Measurements from ENCODE around the gene GRIFIN.

Gene GRIFIN

DNA sequence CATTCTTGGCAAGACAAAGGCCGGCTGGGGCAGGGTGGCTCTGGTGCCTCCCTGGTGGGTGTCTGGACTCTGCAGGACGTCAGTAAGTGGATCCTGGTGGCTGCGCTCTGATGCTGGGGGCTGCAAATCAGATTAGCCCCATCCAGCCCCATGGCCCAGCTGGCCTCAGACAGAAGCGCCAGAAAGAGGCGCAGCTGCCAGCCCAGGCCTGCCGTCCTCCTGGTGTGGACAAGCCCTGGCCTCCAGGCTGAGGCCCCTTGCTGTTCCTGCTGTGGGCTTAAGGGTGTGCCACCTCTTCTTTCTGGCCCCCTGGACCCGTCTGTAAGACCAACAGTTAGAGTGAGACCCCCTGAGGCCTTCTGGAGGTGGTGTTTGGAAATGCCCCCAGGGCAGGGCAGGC is 37.5 kb upstream of the GRIFIN start:
- in situ Hi-C loops (cut with HindIII; ENCODE audit: low sequenced_read_pairs), result no loop called here

GRCh38 chr7:2512713-2513112 is 36.5 kb upstream of the GRIFIN start:
- in situ Hi-C loops (cut with HindIII; ENCODE audit: low sequenced_read_pairs), result no loop called here

GRCh38 chr7:2512179-2512661 is 36.0 kb upstream of the GRIFIN start:
- in situ Hi-C loops (cut with HindIII; ENCODE audit: low sequenced_read_pairs), result no loop called here

DNA sequence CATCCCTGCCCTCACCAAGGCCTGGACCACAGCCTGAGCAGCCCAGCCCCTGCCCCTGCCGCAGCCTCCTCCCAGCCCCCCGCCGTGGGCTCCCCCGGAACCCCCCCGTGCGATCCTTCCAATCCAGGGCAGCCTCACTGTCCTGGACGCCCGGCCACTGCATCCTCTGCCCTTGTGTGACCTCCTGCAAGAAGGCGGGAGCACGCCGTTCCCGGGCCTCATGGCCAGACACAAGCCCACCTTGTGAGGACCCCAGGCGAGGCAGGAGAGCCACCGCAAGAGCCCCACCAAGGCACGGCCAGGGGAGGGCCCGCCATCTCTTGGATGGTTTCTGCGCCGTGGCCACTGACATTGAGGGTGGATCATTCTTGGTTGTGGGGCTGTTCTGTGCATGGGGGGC is 35.6 kb upstream of the GRIFIN start:
- in situ Hi-C loops (cut with HindIII; ENCODE audit: low sequenced_read_pairs), result no loop called here

- in situ Hi-C loops (cut with HindIII; ENCODE audit: low sequenced_read_pairs), result no loop called here
These were observed 34.9 kb upstream of the GRIFIN start for GRCh38 chr7:2510909-2511768.

DNA sequence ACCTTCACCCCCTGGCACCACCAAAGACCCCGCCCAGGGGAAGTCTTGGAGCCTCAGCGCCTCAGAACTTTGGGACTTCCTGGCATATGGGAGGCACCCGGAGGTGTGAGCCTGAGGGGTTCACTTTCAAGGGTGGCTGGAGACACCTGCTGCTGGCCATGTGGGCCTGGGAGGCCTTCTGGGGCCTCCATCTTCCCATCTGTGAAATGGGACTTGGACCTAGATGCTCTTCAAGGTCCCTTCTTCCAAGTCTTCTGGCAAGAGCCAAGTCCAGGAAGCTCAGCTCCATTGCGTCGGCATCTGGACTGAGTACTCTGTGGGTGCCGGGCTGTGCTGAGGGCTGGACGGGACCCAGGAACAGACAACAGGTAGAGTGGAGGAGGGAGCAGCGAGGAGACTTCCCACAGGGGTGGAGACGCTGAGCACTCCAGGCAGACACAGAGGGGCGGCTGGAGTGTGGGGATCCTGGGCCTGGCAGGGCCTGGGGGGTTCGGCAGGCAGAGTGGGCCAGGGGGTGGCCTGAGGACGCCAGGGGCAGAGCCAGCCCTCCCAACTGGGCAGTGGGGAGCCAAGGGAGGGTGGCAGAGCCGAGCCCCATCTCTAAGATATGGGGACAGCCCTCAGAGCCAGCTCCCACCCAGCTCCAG is 34.1 kb upstream of the GRIFIN start:
- in situ Hi-C loops (cut with HindIII; ENCODE audit: low sequenced_read_pairs), result no loop called here

DNA sequence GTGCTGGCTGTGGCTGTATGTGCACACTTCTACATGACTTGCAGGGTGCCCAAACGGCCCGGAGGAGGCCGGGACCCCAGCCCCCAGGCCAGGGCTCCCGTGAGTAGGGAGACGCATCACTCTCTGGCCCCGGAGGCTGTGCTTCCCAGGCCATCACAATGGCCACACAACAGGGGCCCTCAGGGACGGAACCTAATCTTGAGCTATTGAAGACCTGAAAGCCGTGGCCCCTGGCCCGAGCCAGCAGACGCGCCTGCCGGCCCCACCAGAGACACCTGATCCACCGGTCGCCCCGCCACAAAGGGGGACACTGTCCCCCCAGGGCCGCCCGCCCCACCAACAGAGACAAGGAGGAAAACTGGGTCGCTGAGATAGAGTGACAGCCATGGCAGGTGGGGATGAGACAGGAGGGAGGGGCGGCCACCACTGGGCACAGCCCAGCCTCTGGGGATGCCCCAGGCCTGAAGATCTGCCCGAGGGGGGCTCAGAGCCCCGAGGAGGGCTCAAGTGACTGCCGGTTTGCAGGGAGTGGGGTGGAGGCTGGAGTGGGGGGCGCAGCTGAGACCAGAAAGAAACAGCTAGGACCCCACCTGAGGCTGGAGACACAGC is 33.2 kb upstream of the GRIFIN start:
- in situ Hi-C loops (cut with HindIII; ENCODE audit: low sequenced_read_pairs), result no loop called here

DNA sequence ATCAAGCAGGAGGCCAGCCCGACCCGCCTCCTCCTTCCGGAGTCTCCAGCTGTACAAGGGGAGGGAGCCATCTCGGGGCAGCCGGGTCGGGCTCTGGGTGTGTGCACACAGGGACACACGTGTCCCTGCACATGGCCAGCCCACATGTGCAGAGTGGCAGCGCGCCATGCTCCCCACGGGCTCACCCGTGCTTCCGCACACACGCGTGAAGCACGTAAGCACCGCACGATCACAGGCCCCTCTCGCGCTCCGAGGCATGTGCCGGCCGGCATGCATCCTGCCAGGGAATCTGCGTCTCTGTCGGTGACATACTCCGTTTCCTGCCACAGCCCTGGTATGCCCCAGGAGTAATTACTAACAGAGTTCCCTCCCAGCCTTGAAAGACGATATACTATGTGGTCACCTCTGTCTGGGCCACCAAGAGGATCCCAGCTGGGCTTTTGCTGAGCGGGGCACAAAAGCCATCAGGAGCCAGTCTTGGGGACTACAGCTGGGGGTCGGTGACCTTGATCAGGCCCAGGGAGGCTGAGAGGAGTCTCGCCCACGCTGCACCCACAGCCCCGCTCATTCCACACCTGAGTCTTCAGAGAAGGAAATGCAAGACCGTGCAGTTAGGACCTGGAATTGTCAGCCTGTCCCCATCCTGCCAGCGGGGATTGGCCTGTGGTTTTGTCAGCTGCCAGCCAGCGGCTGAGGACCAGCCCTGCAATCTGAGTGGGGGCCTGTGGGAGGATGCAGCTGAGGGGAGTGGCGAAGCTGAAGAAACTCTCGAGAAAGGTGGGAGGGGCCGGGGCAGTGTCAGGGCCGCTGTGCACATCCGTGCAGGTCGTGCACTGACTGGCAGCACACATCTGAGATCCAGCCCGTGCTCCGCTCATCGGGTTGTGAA is 32.4 kb upstream of the GRIFIN start:
- in situ Hi-C loops (cut with HindIII; ENCODE audit: low sequenced_read_pairs), result no loop called here

- in situ Hi-C loops (cut with HindIII; ENCODE audit: low sequenced_read_pairs), result no loop called here
These were observed 31.7 kb upstream of the GRIFIN start for GRCh38 chr7:2507917-2508306.

DNA sequence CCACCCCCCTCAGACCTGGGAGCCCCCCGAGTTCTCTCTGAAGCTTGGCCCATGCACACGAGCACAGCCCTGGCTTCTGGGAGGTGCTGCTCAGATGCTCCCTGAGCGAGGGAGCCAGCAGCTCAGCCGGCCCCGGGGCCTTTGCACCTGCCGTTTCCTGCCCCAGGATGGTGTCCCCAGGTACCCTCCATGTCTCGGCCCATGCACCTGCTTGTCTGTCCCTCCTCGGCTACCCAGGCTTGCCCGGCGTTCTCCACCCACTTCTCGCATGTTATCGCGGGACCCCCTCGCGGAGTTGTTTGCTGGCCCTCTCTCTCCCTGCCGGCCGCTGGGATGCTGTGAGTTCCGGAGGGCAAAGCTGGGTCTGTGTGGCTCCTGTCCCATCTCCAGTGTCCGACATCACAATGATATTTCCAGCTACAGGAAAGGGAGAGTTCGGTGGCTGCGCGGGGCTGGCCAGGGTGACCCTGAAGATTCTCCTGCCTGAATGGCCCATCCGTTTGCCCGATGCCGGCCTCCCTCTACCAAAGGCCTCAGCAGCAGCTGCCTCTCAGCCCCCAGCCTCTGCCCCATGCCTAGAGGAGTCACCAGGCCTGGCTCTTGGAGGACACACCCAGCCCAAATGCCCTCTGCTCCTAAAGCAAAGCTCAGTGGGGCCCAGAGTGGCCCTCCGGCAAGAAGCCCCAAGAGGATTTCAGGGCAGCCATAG is 31.2 kb upstream of the GRIFIN start:
- in situ Hi-C loops (cut with HindIII; ENCODE audit: low sequenced_read_pairs), result no loop called here

DNA sequence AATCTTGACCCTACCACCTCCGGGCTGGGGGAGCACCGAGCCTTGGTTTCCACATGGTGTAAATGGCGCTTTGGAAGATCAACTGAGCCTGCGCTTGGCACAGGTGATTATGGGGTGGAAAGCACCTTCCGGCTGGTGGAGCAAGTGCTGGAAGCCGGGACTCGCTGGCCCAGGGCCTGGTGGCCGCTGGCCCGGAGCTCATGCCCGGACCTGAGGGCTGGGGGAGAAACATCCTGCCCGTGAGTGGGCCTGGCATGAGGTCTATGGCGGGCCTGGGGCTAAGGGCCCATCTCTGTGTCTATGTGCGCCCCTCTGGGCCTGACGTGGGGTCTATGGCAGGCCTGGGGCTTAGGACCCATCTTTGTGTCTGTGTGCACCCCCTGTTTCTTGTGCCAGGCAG is 29.2 kb upstream of the GRIFIN start:
- in situ Hi-C loops (cut with HindIII; ENCODE audit: low sequenced_read_pairs), result no loop called here

DNA sequence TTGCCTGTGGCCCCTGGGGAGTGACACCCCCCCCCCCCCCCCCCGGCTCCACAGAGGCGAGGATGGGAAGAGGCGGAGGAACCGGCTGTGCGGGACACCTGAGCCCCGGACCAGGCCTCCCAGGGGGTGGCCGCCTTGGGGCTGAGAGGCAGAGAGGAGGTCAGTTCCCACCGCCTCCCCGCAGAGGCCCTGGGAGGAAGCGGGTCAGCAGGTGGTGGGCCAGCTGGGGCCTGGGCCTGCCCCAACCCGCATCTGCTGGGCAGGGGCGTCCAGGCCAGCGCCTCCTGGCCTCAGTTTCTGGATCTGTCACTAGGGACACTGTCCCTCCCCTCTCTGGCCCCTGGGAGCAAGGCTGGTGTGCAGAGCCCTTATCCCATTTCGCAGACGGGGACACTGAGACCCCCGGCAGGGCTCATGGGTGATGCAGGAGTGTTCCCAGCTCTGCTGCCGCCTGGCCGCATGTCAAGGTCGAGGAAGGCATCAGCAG is 28.7 kb upstream of the GRIFIN start:
- in situ Hi-C loops (cut with HindIII; ENCODE audit: low sequenced_read_pairs), result no loop called here

- in situ Hi-C loops (cut with HindIII; ENCODE audit: low sequenced_read_pairs), result no loop called here
These were observed 28.1 kb upstream of the GRIFIN start for GRCh38 chr7:2504128-2504888.

- in situ Hi-C loops (cut with HindIII; ENCODE audit: low sequenced_read_pairs), result no loop called here
These were observed 27.1 kb upstream of the GRIFIN start for GRCh38 chr7:2503056-2503941.

GRCh38 chr7:2502647-2502966 is 26.4 kb upstream of the GRIFIN start:
- in situ Hi-C loops (cut with HindIII; ENCODE audit: low sequenced_read_pairs), result no loop called here

GRCh38 chr7:2501947-2502646 is 25.9 kb upstream of the GRIFIN start:
- in situ Hi-C loops (cut with HindIII; ENCODE audit: low sequenced_read_pairs), result no loop called here

- in situ Hi-C loops (cut with HindIII; ENCODE audit: low sequenced_read_pairs), result no loop called here
These were observed 24.5 kb upstream of the GRIFIN start for GRCh38 chr7:2500701-2501100.

Measured in DLD1 (cell line).